H9 (cell line): ENCODE data around the gene ANKH. TPM values are rescaled to one million over a fixed set of nuclear protein-coding genes. Genes with fewer than 3 reads are reported as not detected.
A peak's percentile ranks its signal among the peaks of the same experiment; 100 is the strongest.

Experiments used
- DNase-seq: peaks from one replicate; pipeline ENCODE4 v3.0.0-alpha.2; 2017
- H2AFZ ChIP-seq: one replicate; pipeline ENCODE4 v1.6.1; 2013; ENCODE audit warnings: mild to moderate bottlenecking, low read length, control low read depth, moderate library complexity
- H2AK5ac ChIP-seq: 2 replicates; pipeline ENCODE4 v1.6.1; 2013; ENCODE audit warnings: low read length, control low read depth, mixed read lengths; ENCODE audit not compliant: insufficient read length
- H2BK120ac ChIP-seq: one replicate; pipeline ENCODE4 v1.6.1; 2013; ENCODE audit warnings: low read depth, mild to moderate bottlenecking, low read length, control low read depth, inconsistent platforms; ENCODE audit not compliant: poor library complexity, severe bottlenecking
- H2BK12ac ChIP-seq: 2 replicates; pipeline ENCODE4 v1.6.1; 2013; ENCODE audit warnings: low read length, control low read depth, mixed read lengths, low read depth; ENCODE audit not compliant: insufficient read length
- H2BK15ac ChIP-seq: 2 replicates; pipeline ENCODE4 v1.6.1; 2013; ENCODE audit warnings: low read depth, low read length, control low read depth
- H2BK20ac ChIP-seq: one replicate; pipeline ENCODE4 v1.6.1; 2013; ENCODE audit warnings: low read depth, mild to moderate bottlenecking, low read length, control low read depth, inconsistent platforms; ENCODE audit not compliant: poor library complexity, severe bottlenecking
- H2BK5ac ChIP-seq: 2 replicates; pipeline ENCODE4 v1.6.1; 2013; ENCODE audit warnings: low read length, control low read depth, mixed read lengths; ENCODE audit not compliant: insufficient read length
- H3K14ac ChIP-seq: 2 replicates; pipeline ENCODE4 v1.6.1; 2013; ENCODE audit warnings: low read length, control low read depth; ENCODE audit not compliant: insufficient read depth
- H3K18ac ChIP-seq: 2 replicates; pipeline ENCODE4 v1.6.1; 2013; ENCODE audit warnings: low read depth, mild to moderate bottlenecking, mixed read lengths, low read length, control low read depth; ENCODE audit not compliant: insufficient read length
- H3K23ac ChIP-seq: 2 replicates; pipeline ENCODE4 v1.6.1; 2013; ENCODE audit warnings: low read length, control low read depth, mixed read lengths, low read depth; ENCODE audit not compliant: insufficient read length
- H3K23me2 ChIP-seq: 2 replicates; pipeline ENCODE4 v1.6.1; 2013; ENCODE audit warnings: low read depth, mild to moderate bottlenecking, mixed read lengths, low read length, control low read depth; ENCODE audit not compliant: insufficient read length, poor library complexity, severe bottlenecking
- H3K27ac ChIP-seq: 2 replicates; pipeline ENCODE4 v1.5.1; 2013; ENCODE audit warnings: low read length, control low read depth, mixed read lengths, low read depth; ENCODE audit not compliant: insufficient read length
- H3K27me3 ChIP-seq: 2 replicates; pipeline ENCODE4 v1.6.1; 2013; ENCODE audit warnings: low read length, control low read depth, inconsistent platforms; ENCODE audit not compliant: insufficient read depth
- H3K4ac ChIP-seq: 2 replicates; pipeline ENCODE4 v1.6.1; 2013; ENCODE audit warnings: low read depth, mild to moderate bottlenecking, control low read depth, inconsistent platforms, low read length, moderate library complexity
- H3K4me1 ChIP-seq: 2 replicates; pipeline ENCODE4 v1.6.1; 2013; ENCODE audit warnings: low read length, control low read depth, inconsistent platforms; ENCODE audit not compliant: insufficient read depth
- H3K4me2 ChIP-seq: 2 replicates; pipeline ENCODE4 v1.6.1; 2013; ENCODE audit warnings: low read length, control low read depth, mixed read lengths; ENCODE audit not compliant: insufficient read length, insufficient read depth
- H3K56ac ChIP-seq: 2 replicates; pipeline ENCODE4 v1.6.1; 2013; ENCODE audit warnings: low read depth, mild to moderate bottlenecking, mixed read lengths, low read length, control low read depth; ENCODE audit not compliant: insufficient read length
- H3K79me1 ChIP-seq: 2 replicates; pipeline ENCODE4 v1.6.1; 2013; ENCODE audit warnings: low read depth, mild to moderate bottlenecking, moderate library complexity, low read length, control low read depth, inconsistent platforms; ENCODE audit not compliant: insufficient read depth, poor library complexity, severe bottlenecking
- H3K79me2 ChIP-seq: 2 replicates; pipeline ENCODE4 v1.6.1; 2013; ENCODE audit warnings: low read length, control low read depth, inconsistent platforms; ENCODE audit not compliant: insufficient read depth
- H3K9ac ChIP-seq: 2 replicates; pipeline ENCODE4 v1.6.1; 2013; ENCODE audit warnings: low read length, control low read depth, mixed read lengths; ENCODE audit not compliant: insufficient read length; ENCODE audit errors: extremely low read depth
- H3K9me3 ChIP-seq: one replicate; pipeline ENCODE4 v1.6.1; 2013; ENCODE audit warnings: low read depth, low read length, inconsistent platforms; ENCODE audit not compliant: control insufficient read depth
- H3T11ph ChIP-seq: one replicate; pipeline ENCODE4 v1.6.1; 2013; ENCODE audit warnings: mild to moderate bottlenecking, low read length, control low read depth, inconsistent platforms
- H4K20me1 ChIP-seq: one replicate; pipeline ENCODE4 v1.6.1; 2013; ENCODE audit not compliant: control insufficient read depth, insufficient read length, insufficient read depth
- H4K5ac ChIP-seq: 2 replicates; pipeline ENCODE4 v1.6.1; 2013; ENCODE audit warnings: low read depth, mild to moderate bottlenecking, mixed read lengths, low read length, control low read depth; ENCODE audit not compliant: insufficient read length
- H4K8ac ChIP-seq: replicated peaks from 2 replicates; pipeline ENCODE4 v1.6.1; 2013; ENCODE audit warnings: low read length, control low read depth, mixed read lengths, low read depth; ENCODE audit not compliant: insufficient read length
- H4K91ac ChIP-seq: 2 replicates; pipeline ENCODE4 v1.6.1; 2013; ENCODE audit warnings: low read depth, mild to moderate bottlenecking, moderate library complexity, mixed read lengths, low read length, control low read depth; ENCODE audit not compliant: insufficient read length
- H3K27ac Mint-ChIP-seq, 3 experiments: 2 replicates in 2 of 3; 3 replicates in 1 of 3; pipeline ENCODE4 v1.8.0; 2020 to 2021; ENCODE audit warnings: mixed read lengths in 3 of 3, mild to moderate bottlenecking in 1 of 3, moderate library complexity in 1 of 3
- H3K27me3 Mint-ChIP-seq: 2 replicates; pipeline ENCODE4 v1.8.0; 2021; ENCODE audit warnings: low read depth, mild to moderate bottlenecking, moderate library complexity, mixed read lengths
- H3K36me3 Mint-ChIP-seq, 3 experiments: 2 replicates in 2 of 3; 3 replicates in 1 of 3; pipeline ENCODE4 v1.8.0; 2020 to 2021; ENCODE audit warnings: low read depth in 3 of 3, mixed read lengths in 3 of 3; ENCODE audit not compliant: insufficient read depth in 1 of 3
- H3K4me1 Mint-ChIP-seq, 2 experiments: 2 replicates each; pipeline ENCODE4 v1.8.0; 2020; ENCODE audit warnings: mixed read lengths in 2 of 2
- H3K4me3 Mint-ChIP-seq, 2 experiments: 2 replicates in 1 of 2; 3 replicates in 1 of 2; pipeline ENCODE4 v1.8.0; 2020 to 2021; ENCODE audit warnings: mild to moderate bottlenecking in 2 of 2, mixed read lengths in 2 of 2, moderate library complexity in 1 of 2
- H3K9me3 Mint-ChIP-seq, 2 experiments: 2 replicates in 1 of 2; 3 replicates in 1 of 2; pipeline ENCODE4 v1.8.0; 2020; ENCODE audit warnings: mild to moderate bottlenecking in 2 of 2, mixed read lengths in 2 of 2, moderate library complexity in 1 of 2
- whole genome bisulfite sequencing: extraction: QIAGEN DNeasy Blood & Tissue Kit; methylation state at CpG from one replicate; pipeline ENCODE4 v1.1.7; 2013; ENCODE audit warnings: missing lambda C conversion rate, low lambda C conversion rate, mixed read lengths; ENCODE audit not compliant: insufficient read length; ENCODE audit errors: extremely low coverage; 5-methylcytosine and 5-hydroxymethylcytosine counted together
- total RNA-seq: library from RNA; stranded (reverse); gene quantifications from 2 replicates; pipeline ENCODE4 v1.2.1, GENCODE V29; 2021
- TF ChIP-seq, protein P1 (sequence below): fragments of 200-600 bp; sonication (generic); conservative IDR thresholded peaks from 3 replicates; pipeline ENCODE4 v1.8.0; 2021; ENCODE audit warnings: antibody characterized with exemption, mild to moderate bottlenecking

Gene ANKH
- total RNA-seq, 1 experiment from 2014 or later = 9.6 TPM

DNA sequence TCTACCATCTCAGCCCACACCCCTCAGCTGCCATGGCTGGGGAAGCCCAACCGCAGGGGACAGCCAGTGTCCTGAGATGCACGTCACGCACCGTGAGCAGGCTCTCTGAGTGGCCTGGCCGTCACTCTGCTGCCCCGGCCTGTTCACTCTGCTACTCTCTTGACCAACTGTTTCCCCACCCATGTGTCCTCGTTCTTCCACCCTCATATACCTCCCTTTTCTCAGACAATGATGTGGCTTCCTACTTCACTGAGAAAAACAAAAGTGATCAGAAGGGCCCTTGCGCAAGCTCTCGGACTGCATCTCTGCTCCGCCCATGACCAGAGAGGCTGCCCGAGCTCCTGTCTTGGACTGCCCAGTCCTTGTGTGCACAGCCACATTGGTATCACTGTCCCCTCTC is 159.4 kb downstream of the ANKH start:
- H3K79me1 ChIP-seq = no peaks in the 10 kb centered on the region
- no peak for DNase-seq
- no peak overlapping the region for H3K14ac ChIP-seq
- H3K36me3 Mint-ChIP-seq = peaks cover 26 to 60% (median 60%) of the 10 kb centered on the region in 3 experiments; a peak in 6 of 7 replicates
- H3K79me2 ChIP-seq = no peaks in the 10 kb centered on the region
- H2BK20ac ChIP-seq = no peak overlapping the region
- peaks cover 0 to 16% of the 10 kb centered on the region in 2 experiments; a peak in 2 of 5 replicates for H3K9me3 Mint-ChIP-seq
- no peak overlapping the region for H2BK12ac ChIP-seq
- H4K91ac ChIP-seq = no peak overlapping the region
- no peak overlapping the region for H3T11ph ChIP-seq
- WGBS = no CpG with 5 or more reads among the region's 11 CpGs
- H3K23ac ChIP-seq = no peak overlapping the region
- H3K4me3 Mint-ChIP-seq = no peak overlapping the region
- H2BK5ac ChIP-seq = no peak overlapping the region
- H3K27me3 ChIP-seq = no peaks in the 10 kb centered on the region
- H2AFZ ChIP-seq = no peak overlapping the region
- peak overlapping the region in 1 of 3 experiments; percentile 1; a peak in 1 of 7 replicates for H3K27ac Mint-ChIP-seq
- H4K8ac ChIP-seq = no peak overlapping the region
- H3K27me3 Mint-ChIP-seq = no peaks in the 10 kb centered on the region
- H3K56ac ChIP-seq = no peak overlapping the region
- H2BK15ac ChIP-seq = no peak overlapping the region
- H3K9ac ChIP-seq = no peak overlapping the region
- TF ChIP-seq, protein P1, sequence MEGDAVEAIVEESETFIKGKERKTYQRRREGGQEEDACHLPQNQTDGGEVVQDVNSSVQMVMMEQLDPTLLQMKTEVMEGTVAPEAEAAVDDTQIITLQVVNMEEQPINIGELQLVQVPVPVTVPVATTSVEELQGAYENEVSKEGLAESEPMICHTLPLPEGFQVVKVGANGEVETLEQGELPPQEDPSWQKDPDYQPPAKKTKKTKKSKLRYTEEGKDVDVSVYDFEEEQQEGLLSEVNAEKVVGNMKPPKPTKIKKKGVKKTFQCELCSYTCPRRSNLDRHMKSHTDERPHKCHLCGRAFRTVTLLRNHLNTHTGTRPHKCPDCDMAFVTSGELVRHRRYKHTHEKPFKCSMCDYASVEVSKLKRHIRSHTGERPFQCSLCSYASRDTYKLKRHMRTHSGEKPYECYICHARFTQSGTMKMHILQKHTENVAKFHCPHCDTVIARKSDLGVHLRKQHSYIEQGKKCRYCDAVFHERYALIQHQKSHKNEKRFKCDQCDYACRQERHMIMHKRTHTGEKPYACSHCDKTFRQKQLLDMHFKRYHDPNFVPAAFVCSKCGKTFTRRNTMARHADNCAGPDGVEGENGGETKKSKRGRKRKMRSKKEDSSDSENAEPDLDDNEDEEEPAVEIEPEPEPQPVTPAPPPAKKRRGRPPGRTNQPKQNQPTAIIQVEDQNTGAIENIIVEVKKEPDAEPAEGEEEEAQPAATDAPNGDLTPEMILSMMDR = no peak
- no peaks in the 10 kb centered on the region for H3K9me3 ChIP-seq
- H3K4me1 Mint-ChIP-seq = no peaks in the 10 kb centered on the region
- H3K4me1 ChIP-seq = no peaks in the 10 kb centered on the region
- H4K20me1 ChIP-seq = no peaks in the 10 kb centered on the region
- H3K27ac ChIP-seq = no peak overlapping the region
- no peak overlapping the region for H3K18ac ChIP-seq
- H3K4ac ChIP-seq = no peak overlapping the region
- no peak overlapping the region for H3K4me2 ChIP-seq
- H4K5ac ChIP-seq = no peak overlapping the region
- H2AK5ac ChIP-seq = no peak overlapping the region
- no peak overlapping the region for H2BK120ac ChIP-seq
- H3K23me2 ChIP-seq = no peaks in the 10 kb centered on the region
